ENCODE data around the gene MYF5.

MYF5 gene

DNA sequence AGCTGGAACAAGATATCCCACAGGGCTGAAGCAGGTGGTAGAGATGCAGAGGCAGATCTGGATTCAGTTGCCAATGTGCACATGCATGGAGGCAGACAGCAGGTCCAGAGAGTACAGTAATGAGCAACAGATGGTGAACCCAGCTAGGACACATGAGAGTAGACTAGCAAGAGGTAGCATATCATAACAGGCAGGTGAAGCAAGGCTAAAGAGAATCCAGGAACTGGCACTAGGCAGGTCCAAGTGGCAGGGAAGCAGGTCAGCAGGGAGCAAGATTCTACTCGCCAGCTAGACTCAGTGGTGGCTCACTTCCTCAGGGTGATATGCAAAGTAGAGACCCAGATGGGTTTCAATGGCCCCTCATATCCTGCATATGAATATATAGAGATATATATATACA is 24.6 kb upstream of the MYF5 start:
- Histone ChIP-seq H3K9me3 (ENCODE audit: insufficient read depth, low read depth, low read length) (no peaks in the 10 kb centered on the region), H3K27ac (ENCODE audit: low read length) (no peak overlapping the region), H3K4me1 (ENCODE audit: insufficient read depth, low read length) (no peaks in the 10 kb centered on the region), H3K9ac (ENCODE audit: low read depth, low read length) (no peak overlapping the region), H3K4me3 (ENCODE audit: low read length) (no peak overlapping the region), H3K27me3 (ENCODE audit: insufficient read depth, low read length) (no peaks in the 10 kb centered on the region), H3K36me3 (ENCODE audit: insufficient read depth, low read depth, low read length) (no peaks in the 10 kb centered on the region)

DNA sequence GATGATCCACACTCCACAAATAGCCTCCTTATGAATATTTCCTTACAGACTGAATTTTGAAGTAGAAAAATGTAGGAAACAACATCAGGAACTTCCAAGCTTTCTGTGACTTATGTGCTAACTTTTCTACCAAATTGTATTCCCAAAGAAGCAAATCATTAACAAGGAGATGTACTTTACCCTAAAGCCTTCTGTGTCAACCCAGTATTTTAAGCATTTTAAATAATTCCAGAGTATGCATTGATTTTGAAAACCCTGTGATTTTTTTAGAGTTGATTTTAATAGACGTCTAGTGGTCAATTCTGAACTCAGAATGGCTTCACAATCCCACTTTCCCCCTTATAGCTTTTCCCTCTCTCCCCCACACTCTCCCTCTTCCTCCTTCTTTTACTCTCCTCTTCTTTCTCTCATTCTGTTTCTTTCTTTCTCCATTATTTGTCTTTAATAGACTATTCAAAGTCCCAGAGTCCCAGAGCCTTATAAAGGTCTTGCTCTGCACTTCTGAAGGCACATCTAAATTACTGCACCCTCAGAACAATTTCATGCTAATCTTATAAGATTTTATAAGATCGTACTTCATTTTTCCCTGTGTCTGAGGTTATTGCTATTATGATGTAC is 19.3 kb upstream of the MYF5 start:
- Histone ChIP-seq H3K36me3 (ENCODE audit: insufficient read depth, low read depth, low read length) (no peaks in the 10 kb centered on the region), H3K27ac (ENCODE audit: low read length) (no peak overlapping the region), H3K4me3 (ENCODE audit: low read length) (no peak overlapping the region), H3K27me3 (ENCODE audit: insufficient read depth, low read length) (no peaks in the 10 kb centered on the region), H3K4me1 (ENCODE audit: insufficient read depth, low read length) (peaks cover 4% of the 10 kb centered on the region; the same call in 1 of the 2 replicates), H3K9ac (ENCODE audit: low read depth, low read length) (no peak overlapping the region), H3K9me3 (ENCODE audit: insufficient read depth, low read depth, low read length) (no peaks in the 10 kb centered on the region)

DNA sequence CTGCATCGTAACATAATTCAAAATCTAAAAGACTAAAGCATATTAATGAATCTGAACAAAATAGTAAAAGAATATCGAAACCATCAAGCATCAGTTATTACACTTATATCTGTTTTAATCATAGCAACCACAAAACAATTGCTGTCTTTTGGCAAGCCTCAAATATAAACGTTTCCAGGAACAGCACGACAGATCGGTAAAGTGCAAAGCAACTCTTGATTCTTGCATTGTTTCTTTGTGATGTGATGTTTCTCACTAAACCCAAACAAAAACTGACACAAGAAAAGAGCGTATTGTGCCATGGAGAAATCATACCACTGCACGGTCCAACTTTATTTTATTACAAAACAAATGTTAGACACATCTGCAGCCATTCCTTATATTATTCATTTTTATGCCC is 18.5 kb upstream of the MYF5 start:
- H3K4me3 ChIP-seq (ENCODE audit: low read length): no peak overlapping the region
- no peaks in the 10 kb centered on the region for H3K9me3 ChIP-seq (ENCODE audit: insufficient read depth, low read depth, low read length)
- peaks cover 10% of the 10 kb centered on the region; the same call in 1 of the 2 replicates for H3K4me1 ChIP-seq (ENCODE audit: insufficient read depth, low read length)
- no peaks in the 10 kb centered on the region for H3K27me3 ChIP-seq (ENCODE audit: insufficient read depth, low read length)
- no peak overlapping the region for H3K9ac ChIP-seq (ENCODE audit: low read depth, low read length)
- no peak overlapping the region for H3K27ac ChIP-seq (ENCODE audit: low read length)
- H3K36me3 ChIP-seq (ENCODE audit: insufficient read depth, low read depth, low read length): no peaks in the 10 kb centered on the region

DNA sequence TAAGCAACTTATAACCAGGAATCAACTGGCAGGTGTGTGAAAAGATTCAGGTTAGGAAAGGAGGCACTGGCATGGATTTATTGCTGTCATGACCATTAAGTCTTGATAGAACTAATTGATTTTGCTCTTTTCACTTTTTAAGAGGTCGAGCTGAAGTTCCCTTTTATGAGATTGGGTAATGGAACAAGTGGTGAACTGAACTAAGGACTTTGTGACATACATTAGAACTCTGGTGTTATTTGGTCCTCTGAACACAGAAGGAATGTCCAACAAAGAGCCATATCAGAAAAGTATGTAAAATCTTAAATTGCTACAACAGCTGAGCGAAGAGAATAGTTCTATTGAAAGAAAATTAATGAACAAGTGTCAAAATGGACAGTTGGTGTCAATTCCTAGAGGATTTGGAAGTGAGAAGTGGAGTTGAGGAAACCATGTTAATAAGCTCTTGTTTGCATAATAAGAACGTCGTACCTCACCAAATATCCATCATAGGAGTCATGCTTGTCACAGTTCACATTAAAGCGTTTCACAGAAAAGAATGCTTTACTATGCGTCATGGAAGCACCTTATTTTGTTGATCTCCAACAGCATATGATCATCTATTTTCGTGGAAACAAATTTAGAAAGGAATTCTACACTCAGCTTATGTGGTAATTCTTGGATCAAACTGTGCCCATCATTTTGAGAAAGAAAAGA is 17.7 kb upstream of the MYF5 start:
- H3K27me3 ChIP-seq (ENCODE audit: insufficient read depth, low read length): no peaks in the 10 kb centered on the region
- no peak overlapping the region for H3K4me3 ChIP-seq (ENCODE audit: low read length)
- H3K4me1 ChIP-seq (ENCODE audit: insufficient read depth, low read length): peaks cover 12% of the 10 kb centered on the region; the same call in 1 of the 2 replicates
- H3K9me3 ChIP-seq (ENCODE audit: insufficient read depth, low read depth, low read length): no peaks in the 10 kb centered on the region
- H3K36me3 ChIP-seq (ENCODE audit: insufficient read depth, low read depth, low read length): no peaks in the 10 kb centered on the region
- H3K9ac ChIP-seq (ENCODE audit: low read depth, low read length): no peak overlapping the region
- no peak overlapping the region for H3K27ac ChIP-seq (ENCODE audit: low read length)

DNA sequence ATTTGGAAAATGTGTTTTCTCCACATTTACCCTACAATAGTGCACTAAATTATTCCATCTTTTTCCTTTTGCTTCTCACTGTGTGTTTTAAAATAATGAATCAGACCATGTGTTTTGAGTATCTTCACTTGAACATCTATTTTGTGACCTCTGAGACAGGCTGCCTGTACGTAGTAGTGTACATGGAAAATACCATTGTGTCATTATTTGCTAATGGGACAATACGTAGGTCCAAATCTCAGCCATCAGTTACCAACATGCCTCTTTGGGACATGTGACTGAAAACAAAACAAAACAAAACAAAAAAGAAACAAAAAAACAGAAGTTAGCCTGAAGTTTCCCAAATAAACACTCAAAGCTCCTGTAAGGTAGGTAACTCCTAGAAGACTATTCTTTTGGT is 16.4 kb upstream of the MYF5 start:
- Histone ChIP-seq H3K27ac (ENCODE audit: low read length) (no peak overlapping the region), H3K36me3 (ENCODE audit: insufficient read depth, low read depth, low read length) (no peaks in the 10 kb centered on the region), H3K4me1 (ENCODE audit: insufficient read depth, low read length) (peaks cover 12% of the 10 kb centered on the region; the same call in 1 of the 2 replicates), H3K9ac (ENCODE audit: low read depth, low read length) (no peak overlapping the region), H3K4me3 (ENCODE audit: low read length) (no peak overlapping the region), H3K9me3 (ENCODE audit: insufficient read depth, low read depth, low read length) (no peaks in the 10 kb centered on the region), H3K27me3 (ENCODE audit: insufficient read depth, low read length) (peaks cover 1% of the 10 kb centered on the region; the same call in 1 of the 2 replicates)

DNA sequence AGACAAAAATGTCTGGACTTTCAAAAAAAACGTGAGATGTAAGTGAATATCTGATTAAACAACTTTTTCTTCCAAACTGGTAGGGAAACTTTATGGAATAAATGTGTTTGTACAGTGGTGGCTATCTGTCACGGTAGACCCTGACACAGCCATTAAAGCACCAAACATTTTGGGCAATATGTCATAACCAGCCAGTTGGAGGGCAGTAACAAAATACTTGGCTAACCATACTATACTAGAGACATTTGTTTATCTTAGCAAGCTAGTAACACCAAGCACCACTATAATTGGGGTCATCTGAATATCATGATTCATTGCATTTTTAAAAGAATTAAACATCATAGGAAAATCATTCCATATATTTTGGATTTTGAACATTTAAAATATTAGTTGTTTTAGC is 15.3 kb upstream of the MYF5 start:
- no peaks in the 10 kb centered on the region for H3K36me3 ChIP-seq (ENCODE audit: insufficient read depth, low read depth, low read length)
- H3K4me3 ChIP-seq (ENCODE audit: low read length): no peak overlapping the region
- no peak overlapping the region for H3K9ac ChIP-seq (ENCODE audit: low read depth, low read length)
- H3K27ac ChIP-seq (ENCODE audit: low read length): no peak overlapping the region
- H3K4me1 ChIP-seq (ENCODE audit: insufficient read depth, low read length): peaks cover 12% of the 10 kb centered on the region; the same call in 1 of the 2 replicates
- no peaks in the 10 kb centered on the region for H3K9me3 ChIP-seq (ENCODE audit: insufficient read depth, low read depth, low read length)
- H3K27me3 ChIP-seq (ENCODE audit: insufficient read depth, low read length): peaks cover 12% of the 10 kb centered on the region

DNA sequence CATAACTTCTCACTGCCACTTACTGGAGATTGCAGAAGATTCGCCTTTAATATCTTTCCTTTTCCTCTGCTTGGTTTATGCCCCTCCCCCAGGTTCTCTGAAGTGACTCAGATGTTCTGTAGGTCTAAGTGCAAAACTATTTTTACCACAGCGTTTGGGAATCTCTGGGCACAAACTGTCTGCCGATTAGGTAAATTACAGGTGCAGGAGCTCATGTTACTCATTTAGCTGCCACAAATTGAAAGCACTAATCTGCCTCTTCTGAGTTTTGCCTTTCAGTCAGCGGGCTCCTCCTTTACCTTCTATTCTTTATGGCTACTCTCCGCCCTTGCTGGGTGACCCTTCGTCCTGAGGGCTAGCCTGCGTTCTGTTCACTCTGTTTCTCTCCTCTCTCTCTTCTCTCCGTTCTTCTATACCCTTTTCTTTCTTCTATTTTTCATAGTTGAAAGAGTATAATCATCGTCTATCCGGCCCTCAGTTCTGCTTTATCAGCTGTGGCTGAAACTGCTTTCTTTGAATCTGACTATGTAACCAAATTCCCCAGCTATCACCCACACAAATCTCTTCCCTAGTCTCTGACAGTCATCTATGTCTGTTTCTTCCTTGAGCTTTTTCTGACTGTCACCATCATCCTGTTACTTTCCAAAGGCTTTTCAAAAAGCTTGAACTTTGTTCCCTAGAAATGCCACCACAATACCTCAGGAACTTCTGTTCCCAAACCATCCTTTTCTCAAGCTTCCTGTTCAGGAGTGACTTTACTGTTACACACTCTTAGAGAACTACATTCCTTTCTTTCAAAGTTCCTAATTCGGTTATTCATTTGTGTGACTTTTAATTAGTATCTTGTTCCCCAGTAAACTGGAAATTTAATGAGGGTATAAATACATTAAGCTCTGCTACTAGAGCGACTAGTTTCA is 13.6 kb upstream of the MYF5 start:
- no peak overlapping the region for H3K27ac ChIP-seq (ENCODE audit: low read length)
- H3K9me3 ChIP-seq (ENCODE audit: insufficient read depth, low read depth, low read length): no peaks in the 10 kb centered on the region
- H3K4me3 ChIP-seq (ENCODE audit: low read length): no peak overlapping the region
- H3K9ac ChIP-seq (ENCODE audit: low read depth, low read length): no peak overlapping the region
- H3K4me1 ChIP-seq (ENCODE audit: insufficient read depth, low read length): peaks cover 12% of the 10 kb centered on the region; the same call in 1 of the 2 replicates
- no peaks in the 10 kb centered on the region for H3K36me3 ChIP-seq (ENCODE audit: insufficient read depth, low read depth, low read length)
- peaks cover 30% of the 10 kb centered on the region for H3K27me3 ChIP-seq (ENCODE audit: insufficient read depth, low read length)

DNA sequence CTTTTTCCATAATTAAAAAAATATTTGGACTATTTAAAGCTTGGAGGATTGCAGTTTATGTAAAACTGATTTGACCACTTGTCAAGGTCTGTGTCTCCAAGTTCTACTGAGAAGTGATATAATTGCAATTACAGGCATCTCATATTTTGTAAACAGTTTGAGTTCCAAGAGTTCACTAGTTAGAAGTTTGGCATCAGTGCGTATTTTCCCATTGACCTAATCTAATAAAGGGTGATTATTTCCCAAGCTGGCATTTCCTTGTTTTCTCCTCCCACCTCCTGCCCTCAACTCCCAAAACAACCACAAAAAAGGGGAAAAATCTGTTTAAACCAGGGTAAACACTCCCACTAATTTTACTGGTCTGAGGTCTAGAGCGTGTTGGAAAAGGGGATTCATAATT is 12.3 kb upstream of the MYF5 start:
- no peaks in the 10 kb centered on the region for H3K9me3 ChIP-seq (ENCODE audit: insufficient read depth, low read depth, low read length)
- no peak overlapping the region for H3K4me3 ChIP-seq (ENCODE audit: low read length)
- H3K4me1 ChIP-seq (ENCODE audit: insufficient read depth, low read length): peaks cover 12% of the 10 kb centered on the region; the same call in 1 of the 2 replicates
- no peaks in the 10 kb centered on the region for H3K36me3 ChIP-seq (ENCODE audit: insufficient read depth, low read depth, low read length)
- no peak overlapping the region for H3K9ac ChIP-seq (ENCODE audit: low read depth, low read length)
- peaks cover 41% of the 10 kb centered on the region for H3K27me3 ChIP-seq (ENCODE audit: insufficient read depth, low read length)
- H3K27ac ChIP-seq (ENCODE audit: low read length): no peak overlapping the region

DNA sequence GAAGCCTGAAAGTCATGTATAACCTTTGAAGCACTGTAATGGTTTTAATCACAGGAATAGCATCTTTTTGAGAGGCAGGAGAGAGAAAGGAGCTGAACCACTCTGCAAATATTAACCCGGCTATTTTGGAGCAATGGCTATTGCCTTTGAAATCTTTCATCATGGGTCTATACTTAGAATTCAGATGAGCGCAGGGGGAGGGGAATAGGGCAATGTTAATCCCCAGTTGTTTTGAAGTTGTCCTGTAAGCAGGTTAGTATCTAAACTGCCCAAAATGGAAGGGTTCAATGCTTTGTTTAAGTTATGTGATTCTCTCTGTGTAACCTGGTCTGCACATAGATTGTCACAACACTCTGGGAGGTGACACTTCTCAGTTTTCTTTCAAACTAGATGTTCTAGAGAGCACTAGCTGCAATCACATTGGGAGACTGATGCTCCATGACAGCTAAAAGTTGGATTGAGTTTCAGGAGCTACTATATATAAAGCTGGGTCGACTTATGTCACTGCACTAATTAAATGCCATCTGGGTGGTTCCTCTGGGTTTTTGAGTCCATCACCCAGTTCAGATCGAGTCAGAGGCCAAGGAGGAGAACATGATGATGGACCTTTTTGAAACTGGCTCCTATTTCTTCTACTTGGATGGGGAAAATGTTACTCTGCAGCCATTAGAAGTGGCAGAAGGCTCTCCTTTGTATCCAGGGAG is 9.4 kb upstream of the MYF5 start, which contains the start of gene MYF6:
TSS of gene MYF6 (plus strand) at position 509 of the 704 bp plus-strand sequence. CDS start at position 595, 86 bp downstream.
- H3K9ac ChIP-seq (ENCODE audit: low read depth, low read length): no peak within 1 kb of the TSS
- no peaks in the 10 kb centered on the region for H3K9me3 ChIP-seq (ENCODE audit: insufficient read depth, low read depth, low read length)
- H3K4me1 ChIP-seq (ENCODE audit: insufficient read depth, low read length): peaks cover 16% of the 10 kb centered on the region; the same call in 1 of the 2 replicates
- peaks cover 50% of the 10 kb centered on the region for H3K27me3 ChIP-seq (ENCODE audit: insufficient read depth, low read length)
- no peaks in the 10 kb centered on the region for H3K36me3 ChIP-seq (ENCODE audit: insufficient read depth, low read depth, low read length)
- H3K4me3 ChIP-seq (ENCODE audit: low read length): peak within 1 kb of the TSS; percentile 52; the same call in 1 of the 2 replicates
- no peak within 1 kb of the TSS for H3K27ac ChIP-seq (ENCODE audit: low read length)

DNA sequence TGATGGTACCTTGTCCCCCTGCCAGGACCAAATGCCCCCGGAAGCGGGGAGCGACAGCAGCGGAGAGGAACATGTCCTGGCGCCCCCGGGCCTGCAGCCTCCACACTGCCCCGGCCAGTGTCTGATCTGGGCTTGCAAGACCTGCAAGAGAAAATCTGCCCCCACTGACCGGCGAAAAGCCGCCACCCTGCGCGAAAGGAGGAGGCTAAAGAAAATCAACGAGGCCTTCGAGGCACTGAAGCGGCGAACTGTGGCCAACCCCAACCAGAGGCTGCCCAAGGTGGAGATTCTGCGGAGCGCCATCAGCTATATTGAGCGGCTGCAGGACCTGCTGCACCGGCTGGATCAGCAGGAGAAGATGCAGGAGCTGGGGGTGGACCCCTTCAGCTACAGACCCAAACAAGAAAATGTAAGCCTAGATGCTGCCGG is 8.9 kb upstream of the MYF5 start:
- Histone ChIP-seq H3K27ac (ENCODE audit: low read length) (no peak overlapping the region), H3K4me3 (ENCODE audit: low read length) (peak overlapping the region; percentile 52; the same call in 1 of the 2 replicates), H3K9ac (ENCODE audit: low read depth, low read length) (no peak overlapping the region), H3K4me1 (ENCODE audit: insufficient read depth, low read length) (peaks cover 16% of the 10 kb centered on the region; the same call in 1 of the 2 replicates), H3K9me3 (ENCODE audit: insufficient read depth, low read depth, low read length) (no peaks in the 10 kb centered on the region), H3K27me3 (ENCODE audit: insufficient read depth, low read length) (peaks cover 54% of the 10 kb centered on the region), H3K36me3 (ENCODE audit: insufficient read depth, low read depth, low read length) (no peaks in the 10 kb centered on the region)
